Cardiac muscle cell (in vitro differentiated cells and primary cell): ENCODE data around the gene ZNF615. TPM values are rescaled to one million over a fixed set of nuclear protein-coding genes. Genes with fewer than 3 reads are reported as not detected.
A peak's percentile ranks its signal among the peaks of the same experiment; 100 is the strongest.
"Not testable (repeated sequence)": the region's sequence is repeated elsewhere in the genome, so short reads cannot be mapped to it uniquely, and the experiment has no call there.

Experiments used
- DNase-seq, 2 donors: peaks; one replicate each; pipeline versions ENCODE4 v3.0.0 to v3.0.0-alpha.2; 2010 to 2017; ENCODE audit warnings: low read depth in 1 of 2, low spot score in 1 of 2
- H3K27ac ChIP-seq: fragments of 200-600 bp; sonication (generic); 2 replicates; pipeline ENCODE4 v1.5.1; 2016
- H3K27me3 ChIP-seq: fragments of 200-600 bp; sonication (generic); 2 replicates; pipeline ENCODE4 v1.6.0; 2016; ENCODE audit warnings: control low read depth
- H3K36me3 ChIP-seq: fragments of 200-600 bp; sonication (generic); 2 replicates; pipeline ENCODE4 v1.5.1; 2016; ENCODE audit warnings: control low read depth
- H3K4me1 ChIP-seq: fragments of 200-600 bp; sonication (generic); 2 replicates; pipeline ENCODE4 v1.8.1; 2017; ENCODE audit warnings: low read depth, mild to moderate bottlenecking, mixed run types
- H3K4me3 ChIP-seq: fragments of 200-600 bp; sonication (generic); 2 replicates; pipeline ENCODE4 v1.5.1; 2016; ENCODE audit warnings: mild to moderate bottlenecking
- H3K9me3 ChIP-seq: fragments of 200-600 bp; sonication (generic); 2 replicates; pipeline ENCODE4 v1.5.1; 2017; ENCODE audit warnings: low read depth, mild to moderate bottlenecking, control low read depth
- polyA plus RNA-seq: library from polyadenylated mRNA; unstranded; fragments of >200 nt; fragmentation: Nextera tagmentation; extraction: Ambion mirVana; gene quantifications from 2 replicates; pipeline ENCODE4 v1.2.1, GENCODE V29; 2016
- total RNA-seq: library from RNA; depleted of rRNA; stranded (reverse); fragments of >200 nt; gene quantifications from 2 replicates; pipeline ENCODE4 v1.2.3, GENCODE V29; 2016
- TF ChIP-seq, protein P1 (sequence below): IDR thresholded peaks from 2 replicates; pipeline ENCODE4 v1.5.1; 2012; ENCODE audit warnings: low read depth, mild to moderate bottlenecking, low read length

The ZNF615 gene
- total and polyA plus RNA-seq, 2 experiments from 2014 or later: 5.8 to 11.7 TPM

- no peaks in the 10 kb centered on the region for H3K4me1 ChIP-seq
- no peaks in the 10 kb centered on the region for H3K9me3 ChIP-seq
- no peak overlapping the region for H3K27ac ChIP-seq
- H3K36me3 ChIP-seq: no peaks in the 10 kb centered on the region
- no peak for DNase-seq
- TF ChIP-seq, protein P1, sequence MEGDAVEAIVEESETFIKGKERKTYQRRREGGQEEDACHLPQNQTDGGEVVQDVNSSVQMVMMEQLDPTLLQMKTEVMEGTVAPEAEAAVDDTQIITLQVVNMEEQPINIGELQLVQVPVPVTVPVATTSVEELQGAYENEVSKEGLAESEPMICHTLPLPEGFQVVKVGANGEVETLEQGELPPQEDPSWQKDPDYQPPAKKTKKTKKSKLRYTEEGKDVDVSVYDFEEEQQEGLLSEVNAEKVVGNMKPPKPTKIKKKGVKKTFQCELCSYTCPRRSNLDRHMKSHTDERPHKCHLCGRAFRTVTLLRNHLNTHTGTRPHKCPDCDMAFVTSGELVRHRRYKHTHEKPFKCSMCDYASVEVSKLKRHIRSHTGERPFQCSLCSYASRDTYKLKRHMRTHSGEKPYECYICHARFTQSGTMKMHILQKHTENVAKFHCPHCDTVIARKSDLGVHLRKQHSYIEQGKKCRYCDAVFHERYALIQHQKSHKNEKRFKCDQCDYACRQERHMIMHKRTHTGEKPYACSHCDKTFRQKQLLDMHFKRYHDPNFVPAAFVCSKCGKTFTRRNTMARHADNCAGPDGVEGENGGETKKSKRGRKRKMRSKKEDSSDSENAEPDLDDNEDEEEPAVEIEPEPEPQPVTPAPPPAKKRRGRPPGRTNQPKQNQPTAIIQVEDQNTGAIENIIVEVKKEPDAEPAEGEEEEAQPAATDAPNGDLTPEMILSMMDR: no peak
- no peaks in the 10 kb centered on the region for H3K27me3 ChIP-seq
- H3K4me3 ChIP-seq: no peak overlapping the region
Observed at GRCh38 chr19:51983361-51983760, 24.6 kb downstream of the ZNF615 start.

DNA sequence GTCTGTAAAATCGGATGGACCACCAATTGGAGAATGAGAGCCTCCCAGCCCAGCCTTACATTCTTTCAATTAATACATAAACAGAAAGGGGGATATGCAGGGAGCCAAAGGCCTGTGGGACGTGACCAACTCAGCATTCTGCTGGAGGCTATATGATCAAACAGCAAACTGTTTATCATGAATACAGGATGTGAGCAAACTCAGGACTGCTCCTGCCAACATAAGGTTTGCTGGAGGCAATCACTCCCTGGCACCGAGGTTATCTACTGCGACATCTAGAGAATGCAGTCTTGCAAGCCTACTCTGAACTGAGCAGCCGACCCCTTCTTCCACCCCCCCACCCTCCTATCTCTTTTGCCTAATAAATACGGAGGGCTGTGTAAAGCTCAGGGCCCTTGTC, 27.1 kb downstream of the ZNF615 start:
- H3K36me3 ChIP-seq, H3K9me3 ChIP-seq, H3K27ac ChIP-seq, DNase-seq, H3K27me3 ChIP-seq, H3K4me1 ChIP-seq, H3K4me3 ChIP-seq: not testable (repeated sequence)

DNA sequence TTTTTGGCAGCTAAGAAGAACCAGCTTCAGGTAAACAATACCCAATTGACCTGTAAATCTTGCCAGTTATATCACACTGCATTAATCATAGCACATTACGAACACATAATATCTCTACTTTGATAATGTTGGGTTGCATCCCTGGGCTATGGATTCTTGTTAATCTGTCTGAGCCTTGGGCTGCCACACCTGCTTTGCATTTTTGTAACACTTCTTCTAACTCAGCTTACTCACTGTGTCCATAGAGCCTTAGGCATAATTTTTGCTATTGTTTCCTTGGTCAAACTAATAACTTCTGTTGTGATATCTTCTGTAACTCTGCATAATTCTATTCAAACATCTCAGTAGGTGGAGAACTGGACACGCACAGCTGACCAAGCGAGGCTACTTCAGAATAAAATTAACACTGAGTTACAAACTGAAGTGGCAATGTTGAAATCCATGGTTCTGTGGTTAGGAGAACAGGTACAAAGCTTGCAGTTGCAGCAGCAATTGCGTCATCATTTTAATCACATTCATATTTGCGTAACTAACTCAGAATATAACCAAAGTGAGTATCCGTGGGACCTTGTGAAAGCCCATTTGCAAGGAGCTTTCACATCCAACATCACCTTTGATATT, 27.8 kb downstream of the ZNF615 start:
- Histone ChIP-seq H3K9me3 (no peaks in the 10 kb centered on the region), H3K27me3 (no peaks in the 10 kb centered on the region), H3K36me3 (no peaks in the 10 kb centered on the region), H3K27ac (no peak overlapping the region), H3K4me1 (no peaks in the 10 kb centered on the region), H3K4me3 (no peak overlapping the region)
- DNase-seq: peak in 1 of 2 donors; percentile 26
- TF ChIP-seq, protein P1: no peak

- H3K9me3 ChIP-seq: no peaks in the 10 kb centered on the region
- no peak for DNase-seq
- no peaks in the 10 kb centered on the region for H3K4me1 ChIP-seq
- no peak overlapping the region for H3K4me3 ChIP-seq
- peaks cover 2% of the 10 kb centered on the region for H3K36me3 ChIP-seq
- H3K27me3 ChIP-seq: no peaks in the 10 kb centered on the region
- TF ChIP-seq, protein P1: no peak
- H3K27ac ChIP-seq: no peak overlapping the region
Observed at GRCh38 chr19:51978882-51979281, 29.1 kb downstream of the ZNF615 start.

GRCh38 chr19:51977346-51977745, 30.7 kb downstream of the ZNF615 start:
- Histone ChIP-seq H3K9me3 (peaks cover 4% of the 10 kb centered on the region), H3K27me3 (no peaks in the 10 kb centered on the region), H3K4me3 (no peak overlapping the region), H3K27ac (no peak overlapping the region), H3K36me3 (peaks cover 13% of the 10 kb centered on the region), H3K4me1 (no peaks in the 10 kb centered on the region)
- DNase-seq: no peak
- TF ChIP-seq, protein P1: no peak

DNA sequence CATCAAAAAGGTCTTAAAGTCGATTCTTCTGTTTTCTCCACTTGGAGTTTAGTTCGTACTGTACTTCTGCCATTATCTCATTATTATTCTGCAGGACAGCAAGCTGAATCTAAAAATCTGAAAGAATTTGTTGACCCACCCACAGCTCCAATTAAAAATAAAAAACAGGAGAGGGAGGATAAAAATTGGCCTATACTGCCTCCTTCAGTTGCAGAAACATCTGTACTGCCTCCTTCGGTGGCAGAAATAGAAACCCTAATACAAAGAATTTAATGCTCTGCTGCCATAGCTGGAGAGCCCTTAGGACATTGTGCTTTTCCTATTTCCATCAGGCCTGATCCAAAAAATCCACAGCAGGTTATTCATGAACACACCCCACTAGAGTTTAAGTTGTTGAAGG, 31.2 kb downstream of the ZNF615 start:
- no peaks in the 10 kb centered on the region for H3K4me1 ChIP-seq
- H3K36me3 ChIP-seq: peaks cover 14% of the 10 kb centered on the region
- H3K27me3 ChIP-seq: no peaks in the 10 kb centered on the region
- no peak overlapping the region for H3K27ac ChIP-seq
- peaks cover 4% of the 10 kb centered on the region for H3K9me3 ChIP-seq
- H3K4me3 ChIP-seq: no peak overlapping the region
- TF ChIP-seq, protein P1: no peak
- no peak for DNase-seq

- H3K4me1 ChIP-seq, H3K9me3 ChIP-seq, H3K4me3 ChIP-seq, H3K27ac ChIP-seq, H3K27me3 ChIP-seq, DNase-seq: not testable (repeated sequence)
- H3K36me3 ChIP-seq: peaks cover 14% of the 10 kb centered on the region
Observed at GRCh38 chr19:51975787-51976186, 32.2 kb downstream of the ZNF615 start.
